ENCODE measurements around the gene PPP2R5B.

Gene PPP2R5B

GRCh38 chr11:64930340-64930739 lies 5.9 kb downstream of the PPP2R5B start:
- DNase-seq (ENCODE audit: low spot score) = no peak

GRCh38 chr11:64931290-64931689 lies 6.8 kb downstream of the PPP2R5B start:
- DNase-seq (ENCODE audit: low spot score) = no peak

GRCh38 chr11:64932324-64932723 lies 7.8 kb downstream of the PPP2R5B start:
- DNase-seq (ENCODE audit: low spot score) = no peak

- no peak for DNase-seq (ENCODE audit: low spot score)
These were observed 8.9 kb downstream of the PPP2R5B start for GRCh38 chr11:64933213-64933934.

- no peak for DNase-seq (ENCODE audit: low spot score)
These were observed 9.6 kb downstream of the PPP2R5B start for GRCh38 chr11:64933935-64934681.

GRCh38 chr11:64934682-64935358 lies 10.3 kb downstream of the PPP2R5B start:
- no peak for DNase-seq (ENCODE audit: low spot score)

GRCh38 chr11:64935359-64936081 lies 11.0 kb downstream of the PPP2R5B start, which contains the start of gene GPHA2:
TSS of gene GPHA2 (minus strand) at chr11:64935893. CDS start at chr11:64935460, 433 bp downstream.
- peak; percentile 29 for DNase-seq (ENCODE audit: low spot score)

GRCh38 chr11:64936539-64936938 lies 12.1 kb downstream of the PPP2R5B start:
- DNase-seq (ENCODE audit: low spot score) = no peak

- no peak for DNase-seq (ENCODE audit: low spot score)
These were observed 22.8 kb downstream of the PPP2R5B start for GRCh38 chr11:64947208-64947814.

- DNase-seq (ENCODE audit: low spot score) = no peak
These were observed 27.0 kb downstream of the PPP2R5B start for GRCh38 chr11:64951529-64951928.

GRCh38 chr11:64954201-64954600 lies 29.7 kb downstream of the PPP2R5B start:
- DNase-seq (ENCODE audit: low spot score) = no peak

- no peak for DNase-seq (ENCODE audit: low spot score)
These were observed 35.0 kb downstream of the PPP2R5B start for GRCh38 chr11:64959498-64959897.

GRCh38 chr11:64960719-64961118 lies 36.2 kb downstream of the PPP2R5B start:
- no peak for DNase-seq (ENCODE audit: low spot score)

- DNase-seq (ENCODE audit: low spot score) = no peak
These were observed 38.7 kb downstream of the PPP2R5B start for GRCh38 chr11:64963072-64963631.

GRCh38 chr11:64967375-64967774 lies 42.9 kb downstream of the PPP2R5B start:
- no peak for DNase-seq (ENCODE audit: low spot score)

GRCh38 chr11:64969209-64969608 lies 44.7 kb downstream of the PPP2R5B start:
- DNase-seq (ENCODE audit: low spot score) = no peak

- no peak for DNase-seq (ENCODE audit: low spot score)
These were observed 46.3 kb downstream of the PPP2R5B start for GRCh38 chr11:64970731-64971151.

GRCh38 chr11:64971421-64972233 lies 47.1 kb downstream of the PPP2R5B start, which contains the start of gene MAJIN:
TSS of gene MAJIN (minus strand) at chr11:64972108. CDS start at chr11:64959405, 12,703 bp downstream.
- peak; percentile 93 for DNase-seq (ENCODE audit: low spot score)

- no peak for DNase-seq (ENCODE audit: low spot score)
These were observed 49.6 kb downstream of the PPP2R5B start for GRCh38 chr11:64974124-64974523.

GRCh38 chr11:64976651-64977050 lies 52.2 kb downstream of the PPP2R5B start:
- no peak for DNase-seq (ENCODE audit: low spot score)

Data from AG08396 (cell line).